NCI-H2196 (cell line): ENCODE measurements around the gene CRYGC.

Source experiments
- DNase-seq: peaks from one replicate; lab custom pipeline; 2025; ENCODE audit not compliant: unreplicated experiment; lab: John Stamatoyannopoulos, UW

The CRYGC gene

DNA sequence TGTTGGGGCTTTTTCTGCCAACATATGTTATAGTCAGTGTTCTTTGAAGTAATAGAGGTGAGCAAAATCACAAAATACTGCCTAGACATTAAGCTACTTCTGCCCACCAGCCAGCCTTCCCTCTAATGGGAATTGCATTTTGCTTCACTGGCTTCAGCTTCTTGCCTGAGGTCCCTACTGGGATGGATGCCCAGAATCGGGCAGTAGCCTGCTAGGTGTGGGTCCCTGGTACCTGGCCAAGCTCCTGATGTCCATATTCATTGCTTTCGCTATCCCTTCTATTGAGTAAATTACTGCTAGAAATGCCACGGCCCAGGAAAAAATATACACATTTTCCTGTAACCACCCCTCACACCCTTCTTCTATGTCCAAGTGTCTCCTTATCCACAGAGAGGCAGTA, 32.3 kb downstream of the CRYGC start:
- no peak for DNase-seq

DNA sequence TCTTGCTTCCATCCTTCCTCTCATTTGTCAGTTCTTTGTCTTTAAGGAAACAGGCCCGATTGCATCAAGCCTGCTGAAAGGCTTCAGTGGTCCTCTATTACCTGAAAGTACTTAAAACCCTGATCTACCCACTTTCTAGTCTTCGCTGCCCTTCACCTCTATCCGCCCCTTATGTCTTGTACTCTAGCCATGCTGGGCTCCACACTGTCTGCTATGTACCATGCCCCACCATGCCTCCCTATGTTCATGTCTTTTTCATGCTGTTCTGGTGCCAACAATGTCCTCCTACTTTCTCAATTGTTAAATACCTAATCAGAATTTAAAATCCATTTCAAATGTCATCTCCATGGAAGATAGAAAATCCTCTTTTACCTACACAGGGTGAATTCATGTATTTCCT, 33.5 kb downstream of the CRYGC start:
- DNase-seq: no peak

DNA sequence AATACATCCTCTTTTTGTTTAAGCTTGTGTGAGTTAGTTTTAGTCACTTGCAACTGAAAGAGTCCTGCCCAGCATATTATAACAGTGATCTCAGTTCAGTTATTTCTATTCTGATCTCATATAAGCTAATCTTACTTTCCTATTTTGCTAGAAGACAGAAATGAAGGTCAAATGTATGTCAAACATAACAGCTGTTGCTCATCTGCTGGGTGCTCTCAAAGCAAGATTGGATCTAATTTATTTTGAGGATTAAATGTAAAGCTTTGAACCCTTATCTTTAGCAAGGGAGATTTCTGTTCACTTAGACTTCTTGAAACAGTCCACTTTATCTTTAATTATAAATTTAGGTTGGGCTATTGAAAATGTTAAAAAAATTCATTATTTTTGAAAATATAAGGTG, 36.5 kb downstream of the CRYGC start:
- no peak for DNase-seq

DNA sequence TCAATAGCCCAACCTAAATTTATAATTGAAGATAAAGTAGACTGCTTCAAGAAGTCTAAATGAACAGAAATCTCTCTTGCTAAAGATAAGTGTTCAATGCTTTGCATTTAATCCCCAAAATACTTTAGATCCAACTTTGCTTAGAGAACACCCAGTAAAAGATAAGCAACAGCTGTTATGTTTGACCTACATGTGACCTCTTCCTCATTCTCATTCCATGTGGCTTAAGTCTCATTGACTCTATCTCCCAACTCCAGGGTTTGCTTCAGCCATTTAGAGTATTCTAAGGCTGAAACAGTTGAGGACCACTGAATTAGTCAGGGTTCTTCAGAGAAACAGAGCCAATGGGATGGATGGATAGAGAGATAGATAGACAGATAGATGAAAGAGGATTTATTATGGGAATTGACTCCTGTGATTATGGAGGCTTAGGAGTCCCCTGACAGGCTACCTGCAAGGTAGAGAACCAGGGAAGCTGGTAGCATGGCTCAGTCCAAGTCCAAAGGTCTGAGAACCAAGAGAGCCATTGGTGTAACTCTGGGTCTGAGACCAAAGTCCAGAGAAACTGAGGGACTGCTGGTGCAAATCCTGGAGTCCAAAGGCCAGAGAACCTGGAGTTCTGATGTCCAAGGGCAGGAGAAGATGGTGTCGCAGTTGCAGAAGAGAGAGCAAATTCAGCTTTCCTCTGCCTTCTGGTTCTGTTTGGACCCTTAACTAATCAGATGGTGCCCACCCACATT, 37.4 kb downstream of the CRYGC start:
- DNase-seq: no peak

DNA sequence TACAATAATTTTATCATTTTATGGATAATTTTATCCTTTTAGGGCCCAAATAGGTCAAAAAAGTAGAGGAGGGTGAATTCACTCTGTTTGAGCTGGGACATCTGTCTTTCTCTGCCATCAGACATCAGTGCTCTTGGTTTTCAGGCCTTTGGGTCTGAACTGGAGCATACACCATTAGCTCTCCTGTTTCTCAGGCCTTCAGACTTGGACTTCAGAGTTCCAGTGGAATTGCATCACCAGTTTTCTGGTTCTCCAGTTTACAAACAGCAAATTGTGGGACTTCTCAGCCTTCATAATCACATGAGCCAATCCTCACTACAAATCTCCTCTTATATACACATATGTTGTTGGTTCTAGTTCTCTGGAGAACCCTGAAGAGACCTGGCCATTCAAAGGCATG, 39.2 kb downstream of the CRYGC start:
- no peak for DNase-seq

DNA sequence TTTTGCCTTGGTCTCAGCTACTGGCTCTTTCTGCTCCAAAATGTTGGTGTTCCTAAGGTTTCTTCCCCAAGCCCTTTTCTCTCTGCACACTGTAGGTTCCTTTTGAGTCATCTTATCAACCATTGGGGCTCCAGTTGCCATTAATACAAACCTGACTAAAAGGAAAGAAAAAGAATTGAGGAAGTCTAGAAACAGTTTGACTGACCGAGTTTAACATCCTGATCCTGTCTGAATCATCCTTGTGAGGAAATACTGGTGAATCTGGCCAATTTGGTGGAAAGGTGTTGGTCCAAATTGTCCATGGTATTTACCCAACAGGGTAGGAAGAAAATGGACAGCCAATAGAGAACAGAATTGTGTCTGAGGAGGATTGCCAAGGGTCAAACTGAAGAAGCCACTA, 43.6 kb downstream of the CRYGC start:
- DNase-seq: no peak

DNA sequence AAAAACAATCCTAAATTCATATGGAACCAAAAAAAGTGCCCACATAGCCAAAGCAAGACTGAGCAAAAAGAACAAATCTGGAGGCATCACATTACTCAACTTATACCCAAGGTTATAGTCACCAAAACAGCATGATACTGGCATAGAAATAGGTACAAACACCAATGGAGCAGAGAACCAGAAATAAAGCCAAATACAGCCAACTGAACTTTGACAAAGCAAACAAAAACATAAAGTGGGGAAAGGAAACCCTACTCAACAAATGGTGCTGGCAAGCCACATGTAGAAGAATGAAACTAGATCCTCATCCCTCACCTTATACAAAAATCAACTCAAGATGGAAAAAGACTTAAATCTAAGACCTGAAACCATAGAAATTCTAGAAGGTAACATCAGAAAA, 45.8 kb downstream of the CRYGC start:
- DNase-seq: no peak
